HG03457 (cell line): ENCODE results near the gene FRMD8.

Experiments used
- ATAC-seq: cut with Tn5 transposase; IDR thresholded peaks from one replicate; pipeline ENCODE4 v1.9.1; 2021; ENCODE audit warnings: moderate number of reproducible peaks; ENCODE audit not compliant: unreplicated experiment

The FRMD8 gene

GRCh38 chr11:65434057-65434666, 47.7 kb downstream of the FRMD8 start:
- no peak for ATAC-seq

GRCh38 chr11:65434667-65435410, 48.4 kb downstream of the FRMD8 start:
- no peak for ATAC-seq

GRCh38 chr11:65435411-65435931, 49.0 kb downstream of the FRMD8 start:
- no peak for ATAC-seq

- ATAC-seq: no peak
Measured at GRCh38 chr11:65435981-65436411, 49.6 kb downstream of the FRMD8 start.

GRCh38 chr11:65436412-65437032, 50.1 kb downstream of the FRMD8 start:
- no peak for ATAC-seq

GRCh38 chr11:65437436-65438227, 51.2 kb downstream of the FRMD8 start:
- ATAC-seq: no peak

- no peak for ATAC-seq
Measured at GRCh38 chr11:65438257-65439151, 52.1 kb downstream of the FRMD8 start.

GRCh38 chr11:65439331-65440181, 53.1 kb downstream of the FRMD8 start:
- no peak for ATAC-seq

GRCh38 chr11:65440831-65441499, 54.5 kb downstream of the FRMD8 start:
- no peak for ATAC-seq

- no peak for ATAC-seq
Measured at GRCh38 chr11:65442842-65443331, 56.5 kb downstream of the FRMD8 start.

- no peak for ATAC-seq
Measured at GRCh38 chr11:65444314-65445051, 58.0 kb downstream of the FRMD8 start.

GRCh38 chr11:65445101-65445603, 58.7 kb downstream of the FRMD8 start:
- ATAC-seq: no peak

- ATAC-seq: no peak
Measured at GRCh38 chr11:65445604-65446445, 59.4 kb downstream of the FRMD8 start.

- ATAC-seq: no peak
Measured at GRCh38 chr11:65446446-65447277, 60.2 kb downstream of the FRMD8 start.

- no peak for ATAC-seq
Measured at GRCh38 chr11:65448074-65448417, 61.6 kb downstream of the FRMD8 start.
